Neural progenitor cell (in vitro differentiated cells): Measurements from ENCODE around the gene PLCB1.

Experiments
- CTCF ChIP-seq: fragments of 200-600 bp; sonication (generic); IDR thresholded peaks from 2 replicates; pipeline ENCODE4 v1.5.1; 2017; ENCODE audit warnings: antibody characterized with exemption, mild to moderate bottlenecking
- EZH2 ChIP-seq: fragments of 200-600 bp; sonication (generic); IDR thresholded peaks from 2 replicates; pipeline ENCODE4 v1.6.1; 2017; ENCODE audit warnings: antibody characterized with exemption, mild to moderate bottlenecking, moderate library complexity

- TF ChIP-seq EZH2 (no peak), CTCF (no peak)
Observed at GRCh38 chr20:8583012-8583565, 451.0 kb downstream of the PLCB1 start.
